Tibial nerve (tissue), 4 donors: ENCODE measurements around the gene MON2. TPM values are rescaled to one million over a fixed set of nuclear protein-coding genes. Genes with fewer than 3 reads are reported as not detected.

Experiments used
- DNase-seq, 2 donors: peaks; one replicate each; pipeline ENCODE4 v3.0.0-alpha.2; 2019; ENCODE audit warnings: low spot score in 2 of 2
- H3K27ac ChIP-seq, 4 donors: fragments of 200-600 bp; sonication (generic) in 3 of 4; one replicate each; pipeline ENCODE4 v1.5.1; 2017 to 2019; ENCODE audit warnings: mild to moderate bottlenecking in 1 of 4
- H3K27me3 ChIP-seq, 2 donors: fragments of 200-600 bp; sonication (generic) in 1 of 2; one replicate each; pipeline versions ENCODE4 v1.5.1 to v1.6.0; 2017 to 2019
- H3K36me3 ChIP-seq, 3 donors: fragments of 200-600 bp; sonication (generic); one replicate each; pipeline ENCODE4 v1.5.1; 2018 to 2019
- H3K4me1 ChIP-seq, 4 donors: fragments of 200-600 bp; sonication (generic) in 3 of 4; one replicate each; pipeline ENCODE4 v1.5.1; 2017 to 2019
- H3K4me3 ChIP-seq, 4 donors: fragments of 200-600 bp; sonication (generic) in 3 of 4; one replicate each; pipeline ENCODE4 v1.5.1; 2017 to 2019; ENCODE audit warnings: mild to moderate bottlenecking in 1 of 4, moderate library complexity in 1 of 4
- H3K9me3 ChIP-seq, 4 donors: fragments of 200-600 bp; sonication (generic) in 3 of 4; one replicate each; pipeline ENCODE4 v1.5.1; 2017 to 2019
- EP300 ChIP-seq, 2 donors: sonication (generic); formaldehyde crosslinking; IDR thresholded peaks; one replicate each; pipeline ENCODE4 v1.6.1; 2017; ENCODE audit warnings: antibody characterized with exemption in 2 of 2, mild to moderate bottlenecking in 1 of 2
- POLR2A ChIP-seq, 2 donors: fragments of 450-650 bp; IDR thresholded peaks; one replicate each; pipeline ENCODE4 v1.6.1; 2017; ENCODE audit warnings: antibody characterized with exemption in 2 of 2, mild to moderate bottlenecking in 2 of 2, moderate library complexity in 2 of 2
- WGBS, 2 donors: methylation state at CpG; one replicate each; pipeline ENCODE4 v1.1.5; 2018; 5-methylcytosine and 5-hydroxymethylcytosine counted together
- total RNA-seq, 4 donors: library from RNA; depleted of rRNA; stranded (reverse); fragments of >200 nt; gene quantifications; one replicate each; pipeline ENCODE4 v1.1.0, GENCODE V29; 2016
- TF ChIP-seq, protein P1 (sequence below), 5 experiments: fragments of 200-600 bp in 3 of 5; fragments of 450-650 bp in 2 of 5; sonication (generic) in 3 of 5; IDR thresholded peaks; one replicate each; pipeline ENCODE4 v1.5.1; 2016 to 2019; ENCODE audit warnings: antibody characterized with exemption in 5 of 5, mild to moderate bottlenecking in 3 of 5, moderate library complexity in 2 of 5

MON2 gene
- total RNA-seq, 4 donors from 2014 or later, result 70.2 to 134 (median 111) TPM

DNA sequence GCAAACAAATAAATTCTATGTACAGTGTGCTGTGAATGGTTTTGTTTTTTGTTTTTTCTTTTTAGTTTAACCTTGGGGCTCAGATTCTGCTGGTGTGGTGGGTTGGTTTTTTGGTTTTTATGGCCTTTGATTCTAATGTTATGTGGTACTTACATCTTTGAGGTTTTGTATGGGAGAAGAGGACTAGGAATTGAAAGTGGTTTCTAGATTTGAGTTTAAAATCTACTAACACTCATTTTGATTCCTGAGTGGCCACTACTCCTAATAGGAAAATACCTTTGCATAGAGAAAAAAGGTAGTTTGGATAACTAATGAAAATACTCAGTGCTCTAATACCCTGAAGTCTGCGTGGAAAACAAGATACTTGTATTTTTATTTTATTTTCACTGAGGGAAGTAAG is 137.7 kb downstream of the MON2 start:
- Histone ChIP-seq H3K4me1 (peaks cover 0 to 53% (median 15%) of the 10 kb centered on the region in 4 donors), H3K9me3 (no peaks in the 10 kb centered on the region), H3K36me3 (no peaks in the 10 kb centered on the region), H3K27ac (peak overlapping the region in 3 of 4 donors; percentile 99), H3K27me3 (no peaks in the 10 kb centered on the region), H3K4me3 (peak overlapping the region; percentile 75 to 95 (median 82))
- TF ChIP-seq POLR2A (IDR thresholded peaks at IDR 0.05) (no peak), EP300 (IDR thresholded peaks at IDR 0.05) (no peak)
- TF ChIP-seq, protein P1, sequence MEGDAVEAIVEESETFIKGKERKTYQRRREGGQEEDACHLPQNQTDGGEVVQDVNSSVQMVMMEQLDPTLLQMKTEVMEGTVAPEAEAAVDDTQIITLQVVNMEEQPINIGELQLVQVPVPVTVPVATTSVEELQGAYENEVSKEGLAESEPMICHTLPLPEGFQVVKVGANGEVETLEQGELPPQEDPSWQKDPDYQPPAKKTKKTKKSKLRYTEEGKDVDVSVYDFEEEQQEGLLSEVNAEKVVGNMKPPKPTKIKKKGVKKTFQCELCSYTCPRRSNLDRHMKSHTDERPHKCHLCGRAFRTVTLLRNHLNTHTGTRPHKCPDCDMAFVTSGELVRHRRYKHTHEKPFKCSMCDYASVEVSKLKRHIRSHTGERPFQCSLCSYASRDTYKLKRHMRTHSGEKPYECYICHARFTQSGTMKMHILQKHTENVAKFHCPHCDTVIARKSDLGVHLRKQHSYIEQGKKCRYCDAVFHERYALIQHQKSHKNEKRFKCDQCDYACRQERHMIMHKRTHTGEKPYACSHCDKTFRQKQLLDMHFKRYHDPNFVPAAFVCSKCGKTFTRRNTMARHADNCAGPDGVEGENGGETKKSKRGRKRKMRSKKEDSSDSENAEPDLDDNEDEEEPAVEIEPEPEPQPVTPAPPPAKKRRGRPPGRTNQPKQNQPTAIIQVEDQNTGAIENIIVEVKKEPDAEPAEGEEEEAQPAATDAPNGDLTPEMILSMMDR (IDR thresholded peaks at IDR 0.05), result no peak
- no peak for DNase-seq
- 6 to 19% methylated on average over 1 of the region's 1 CpG for WGBS, 2 donors

DNA sequence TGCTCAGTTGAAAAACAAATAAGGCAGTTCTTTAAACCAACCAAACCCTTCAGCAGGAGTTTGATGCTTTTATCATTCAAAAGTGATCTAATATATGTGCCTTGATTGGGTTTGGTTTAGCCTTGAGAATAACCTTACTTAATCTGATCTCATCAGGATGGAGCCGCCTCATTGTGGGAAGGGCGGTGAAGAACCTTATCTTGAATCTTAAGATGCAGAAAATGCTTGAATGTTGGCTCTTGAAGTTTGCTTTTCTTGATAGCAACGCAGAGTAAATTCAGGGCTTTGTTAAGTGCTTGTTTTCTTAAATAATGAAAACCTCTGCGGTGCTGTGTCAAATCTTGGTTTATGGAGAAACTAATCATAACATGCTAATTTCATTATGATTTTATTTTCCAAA is 138.2 kb downstream of the MON2 start:
- H3K27ac ChIP-seq, result peak overlapping the region in 2 of 4 donors; percentile 99
- no peaks in the 10 kb centered on the region for H3K27me3 ChIP-seq
- H3K9me3 ChIP-seq, result no peaks in the 10 kb centered on the region
- DNase-seq, result no peak
- H3K4me3 ChIP-seq, result peak overlapping the region in 3 of 4 donors; percentile 75 to 95 (median 81)
- peaks cover 0 to 57% (median 15%) of the 10 kb centered on the region in 4 donors for H3K4me1 ChIP-seq
- WGBS, 2 donors, result 13 to 22% methylated on average over 4 of the region's 4 CpGs
- no peak for TF ChIP-seq POLR2A (IDR thresholded peaks at IDR 0.05)
- TF ChIP-seq, protein P1 (IDR thresholded peaks at IDR 0.05), result no peak
- TF ChIP-seq EP300 (IDR thresholded peaks at IDR 0.05), result no peak
- H3K36me3 ChIP-seq, result no peaks in the 10 kb centered on the region

DNA sequence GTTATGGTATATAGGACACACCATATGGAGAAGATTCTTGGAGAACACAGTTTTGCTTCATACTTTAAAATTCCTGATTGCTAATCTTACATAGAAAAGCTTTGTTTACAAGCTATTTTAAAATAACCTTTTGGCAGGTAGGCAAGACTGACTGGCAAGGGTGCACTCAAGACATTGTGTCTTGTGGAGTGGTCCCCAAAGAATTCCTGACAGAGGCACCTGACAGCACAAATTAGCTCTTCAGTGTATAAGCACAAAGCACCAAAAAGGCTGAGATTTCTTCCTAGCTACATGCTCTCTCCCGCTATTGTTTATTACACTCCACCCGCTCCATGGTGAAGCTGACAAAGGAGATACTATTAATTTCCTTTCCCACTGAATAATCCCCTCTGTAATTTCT is 139.4 kb downstream of the MON2 start:
- Histone ChIP-seq H3K36me3 (no peaks in the 10 kb centered on the region), H3K4me3 (no peak overlapping the region), H3K27me3 (no peaks in the 10 kb centered on the region), H3K4me1 (peaks cover 0 to 61% (median 15%) of the 10 kb centered on the region in 4 donors), H3K9me3 (no peaks in the 10 kb centered on the region), H3K27ac (no peak overlapping the region)
- DNase-seq, result no peak
- WGBS, 2 donors, result 86 to 90% methylated on average over 2 of the region's 2 CpGs
- TF ChIP-seq EP300 (IDR thresholded peaks at IDR 0.05) (no peak), POLR2A (IDR thresholded peaks at IDR 0.05) (no peak)
- TF ChIP-seq, protein P1 (IDR thresholded peaks at IDR 0.05), result no peak

DNA sequence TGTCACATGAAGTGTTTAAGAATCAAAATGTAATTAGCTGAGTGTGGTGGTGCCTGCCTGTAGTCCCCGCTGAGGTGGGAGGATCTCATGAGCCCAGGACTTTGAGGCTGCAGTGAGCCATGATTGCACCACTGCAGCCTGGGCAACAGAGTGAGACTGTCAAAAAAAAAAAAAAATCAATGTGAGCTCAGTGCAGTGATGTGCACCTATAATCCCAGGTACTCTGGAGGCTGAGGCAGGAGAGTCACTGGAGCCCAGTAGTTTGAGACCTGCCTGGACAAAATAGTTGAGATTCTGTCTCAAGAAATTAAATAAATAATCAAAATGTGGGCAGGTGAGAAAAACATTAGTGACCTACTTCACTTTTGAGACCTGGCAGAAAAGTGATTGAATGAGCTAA is 140.0 kb downstream of the MON2 start:
- 97% methylated on average over 1 of the region's 1 CpG for WGBS, 2 donors
- no peak for DNase-seq
- H3K36me3 ChIP-seq, result no peaks in the 10 kb centered on the region

DNA sequence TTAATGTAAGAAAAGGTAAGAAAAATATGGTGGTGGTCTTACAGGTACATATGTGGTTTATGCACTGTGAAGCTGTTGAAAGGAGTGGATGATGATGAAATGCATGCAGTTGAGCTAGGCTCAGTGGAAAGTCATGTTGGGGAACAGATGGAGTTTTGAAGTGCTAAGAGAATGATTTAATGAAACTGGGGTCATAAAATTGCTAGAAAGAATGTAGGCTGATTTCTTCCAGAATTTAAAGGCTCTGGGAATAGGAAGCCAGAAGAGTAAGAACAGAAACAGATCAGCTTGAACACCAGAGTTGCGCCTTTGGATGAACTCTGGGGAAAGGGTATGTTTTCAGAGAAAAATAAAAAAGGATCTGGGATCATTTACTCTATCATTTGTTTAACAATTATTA is 146.5 kb downstream of the MON2 start:
- no peak overlapping the region for H3K4me3 ChIP-seq
- no peaks in the 10 kb centered on the region for H3K9me3 ChIP-seq
- no peak for DNase-seq
- 74 to 78% methylated on average over 1 of the region's 1 CpG for WGBS, 2 donors
- H3K27ac ChIP-seq, result no peak overlapping the region
- no peak for TF ChIP-seq POLR2A (IDR thresholded peaks at IDR 0.05)
- TF ChIP-seq EP300 (IDR thresholded peaks at IDR 0.05), result no peak
- TF ChIP-seq, protein P1 (IDR thresholded peaks at IDR 0.05), result no peak
- H3K27me3 ChIP-seq, result no peaks in the 10 kb centered on the region
- H3K36me3 ChIP-seq, result peaks cover 0 to 23% (median 0%) of the 10 kb centered on the region in 3 donors
- peaks cover 0 to 41% (median 0%) of the 10 kb centered on the region in 4 donors for H3K4me1 ChIP-seq

More for the DNA sequence above, 140.0 kb downstream of the MON2 start:
- Histone ChIP-seq H3K9me3 (no peaks in the 10 kb centered on the region), H3K4me3 (no peak overlapping the region), H3K4me1 (peaks cover 0 to 56% (median 14%) of the 10 kb centered on the region in 4 donors), H3K27me3 (no peaks in the 10 kb centered on the region), H3K27ac (no peak overlapping the region)
- no peak for TF ChIP-seq POLR2A (IDR thresholded peaks at IDR 0.05)
- TF ChIP-seq, protein P1 (IDR thresholded peaks at IDR 0.05), result no peak
- no peak for TF ChIP-seq EP300 (IDR thresholded peaks at IDR 0.05)
